Measurements from ENCODE around the gene TMPO. TPM values are rescaled to one million over a fixed set of nuclear protein-coding genes. Genes with fewer than 3 reads are reported as not detected.
"Not testable (repeated sequence)": the region's sequence is repeated elsewhere in the genome, so short reads cannot be mapped to it uniquely, and the experiment has no call there.

Gene TMPO
- total RNA-seq, 1 donor from 2014 or later = 36.1 TPM

GRCh38 chr12:98578392-98578791, 63.0 kb downstream of the TMPO start:
- DNase-seq (ENCODE audit: low read depth in 2 of 2) = no peak

- peak in 1 of 2 donors; percentile 27 for DNase-seq (ENCODE audit: low read depth in 2 of 2)
Observed at GRCh38 chr12:98578821-98579220, 63.4 kb downstream of the TMPO start.

- DNase-seq (ENCODE audit: low read depth in 2 of 2) = no peak
Observed at GRCh38 chr12:98579347-98579746, 64.0 kb downstream of the TMPO start.

- no peak for DNase-seq (ENCODE audit: low read depth in 2 of 2)
Observed at GRCh38 chr12:98579835-98580234, 64.4 kb downstream of the TMPO start.

- DNase-seq (ENCODE audit: low read depth in 2 of 2) = no peak
Observed at GRCh38 chr12:98580695-98581094, 65.3 kb downstream of the TMPO start.

- DNase-seq (ENCODE audit: low read depth in 2 of 2) = no peak
Observed at GRCh38 chr12:98581101-98581500, 65.7 kb downstream of the TMPO start.

GRCh38 chr12:98582093-98582492, 66.7 kb downstream of the TMPO start:
- DNase-seq (ENCODE audit: low read depth in 2 of 2) = no peak

- DNase-seq (ENCODE audit: low read depth in 2 of 2) = no peak
Observed at GRCh38 chr12:98587084-98587483, 71.7 kb downstream of the TMPO start.

- no peak for DNase-seq (ENCODE audit: low read depth in 2 of 2)
Observed at GRCh38 chr12:98591209-98591608, 75.8 kb downstream of the TMPO start.

GRCh38 chr12:98592825-98593322, 77.5 kb downstream of the TMPO start:
- peak in 1 of 2 donors; percentile 40 for DNase-seq (ENCODE audit: low read depth in 2 of 2)

GRCh38 chr12:98593351-98594049, 78.1 kb downstream of the TMPO start, which contains the start of gene SLC25A3:
TSS of gene SLC25A3 (plus strand) at chr12:98593686. CDS start at chr12:98593979, 293 bp downstream.
- peak; percentile 99 to 100 for DNase-seq (ENCODE audit: low read depth in 2 of 2)

- peak; percentile 32 to 45 for DNase-seq (ENCODE audit: low read depth in 2 of 2)
Observed at GRCh38 chr12:98594050-98594835, 78.9 kb downstream of the TMPO start.

- DNase-seq (ENCODE audit: low read depth in 2 of 2) = peak; percentile 12 to 65
Observed at GRCh38 chr12:98595243-98595988, 80.0 kb downstream of the TMPO start.

GRCh38 chr12:98597313-98597712, 81.9 kb downstream of the TMPO start:
- DNase-seq (ENCODE audit: low read depth in 2 of 2) = not testable (repeated sequence)

Other genes starting within 250 kb of the TMPO start
- 339 and 462 TPM in 2 replicates for gene SLC25A3, start 78.1 kb downstream of the TMPO start, total RNA-seq
- gene IKBIP, start 129.2 kb downstream of the TMPO start, total RNA-seq = 19.6 and 26.6 TPM in 2 replicates
- gene APAF1, start 129.7 kb downstream of the TMPO start, total RNA-seq = 19.8 and 23.8 TPM in 2 replicates

Data from lung microvascular endothelial cell (primary cell).